Cardiac fibroblast (primary cell): ENCODE results near the gene SBK1.

Experiments used
- DNase-seq, 2 donors: peaks; one replicate each; pipeline versions ENCODE4 v3.0.0 to v3.0.0-alpha.2; 2010; ENCODE audit warnings: low read depth in 2 of 2
- H3K4me3 ChIP-seq, 2 donors: replicated peaks in 1 of 2; 1 replicate in 1 of 2; 2 replicates in 1 of 2; pipeline ENCODE4 v1.5.1; 2011; ENCODE audit warnings: low read depth in 2 of 2, low read length in 2 of 2, mild to moderate bottlenecking in 2 of 2, moderate library complexity in 1 of 2
- TF ChIP-seq, protein P1 (sequence below): IDR thresholded peaks from one replicate; pipeline ENCODE4 v1.5.1; 2011; ENCODE audit warnings: low read depth, mild to moderate bottlenecking, low read length, inconsistent platforms

Gene SBK1

DNA sequence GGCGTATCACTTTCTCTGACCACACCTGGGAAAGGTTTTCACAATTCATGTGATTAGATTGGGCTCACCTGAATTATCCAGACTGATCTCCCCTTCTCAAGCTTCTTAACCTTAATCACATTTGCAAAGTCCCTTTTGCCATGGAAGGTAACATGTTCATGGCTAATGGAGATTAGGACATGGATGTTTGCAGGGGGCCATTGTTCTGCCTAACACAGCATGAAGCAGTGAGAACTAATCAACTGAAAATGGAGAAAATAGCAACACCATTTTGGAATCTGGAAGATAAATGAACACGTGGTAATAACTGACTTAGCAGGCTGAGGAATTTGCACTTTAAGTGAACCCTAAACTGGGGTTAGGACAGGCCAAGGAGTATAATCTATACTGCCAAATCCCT, 25.0 kb upstream of the SBK1 start:
- DNase-seq = no peak
- TF ChIP-seq, protein P1, sequence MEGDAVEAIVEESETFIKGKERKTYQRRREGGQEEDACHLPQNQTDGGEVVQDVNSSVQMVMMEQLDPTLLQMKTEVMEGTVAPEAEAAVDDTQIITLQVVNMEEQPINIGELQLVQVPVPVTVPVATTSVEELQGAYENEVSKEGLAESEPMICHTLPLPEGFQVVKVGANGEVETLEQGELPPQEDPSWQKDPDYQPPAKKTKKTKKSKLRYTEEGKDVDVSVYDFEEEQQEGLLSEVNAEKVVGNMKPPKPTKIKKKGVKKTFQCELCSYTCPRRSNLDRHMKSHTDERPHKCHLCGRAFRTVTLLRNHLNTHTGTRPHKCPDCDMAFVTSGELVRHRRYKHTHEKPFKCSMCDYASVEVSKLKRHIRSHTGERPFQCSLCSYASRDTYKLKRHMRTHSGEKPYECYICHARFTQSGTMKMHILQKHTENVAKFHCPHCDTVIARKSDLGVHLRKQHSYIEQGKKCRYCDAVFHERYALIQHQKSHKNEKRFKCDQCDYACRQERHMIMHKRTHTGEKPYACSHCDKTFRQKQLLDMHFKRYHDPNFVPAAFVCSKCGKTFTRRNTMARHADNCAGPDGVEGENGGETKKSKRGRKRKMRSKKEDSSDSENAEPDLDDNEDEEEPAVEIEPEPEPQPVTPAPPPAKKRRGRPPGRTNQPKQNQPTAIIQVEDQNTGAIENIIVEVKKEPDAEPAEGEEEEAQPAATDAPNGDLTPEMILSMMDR = no peak
- no peak overlapping the region for H3K4me3 ChIP-seq

DNA sequence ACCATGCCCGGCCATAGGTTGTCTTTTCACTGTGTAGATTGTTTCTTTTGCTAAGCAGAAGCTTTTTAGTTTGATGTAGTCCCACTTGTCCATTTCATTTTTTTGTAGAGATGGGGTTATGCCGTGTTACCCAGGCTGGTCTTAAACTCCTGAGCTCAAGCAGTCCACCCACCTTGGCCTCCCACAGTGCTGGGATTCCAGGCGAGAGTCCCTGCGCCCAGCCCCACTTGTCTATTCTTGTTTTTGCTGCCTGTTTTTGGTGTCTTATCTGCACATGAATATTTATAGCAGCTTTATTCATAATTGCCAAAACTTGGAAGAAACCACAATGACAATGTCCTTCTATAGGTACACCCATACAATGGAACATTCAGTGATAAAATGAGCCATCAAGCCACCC, 18.8 kb upstream of the SBK1 start:
- TF ChIP-seq, protein P1 = no peak
- H3K4me3 ChIP-seq = no peak overlapping the region
- DNase-seq = no peak

DNA sequence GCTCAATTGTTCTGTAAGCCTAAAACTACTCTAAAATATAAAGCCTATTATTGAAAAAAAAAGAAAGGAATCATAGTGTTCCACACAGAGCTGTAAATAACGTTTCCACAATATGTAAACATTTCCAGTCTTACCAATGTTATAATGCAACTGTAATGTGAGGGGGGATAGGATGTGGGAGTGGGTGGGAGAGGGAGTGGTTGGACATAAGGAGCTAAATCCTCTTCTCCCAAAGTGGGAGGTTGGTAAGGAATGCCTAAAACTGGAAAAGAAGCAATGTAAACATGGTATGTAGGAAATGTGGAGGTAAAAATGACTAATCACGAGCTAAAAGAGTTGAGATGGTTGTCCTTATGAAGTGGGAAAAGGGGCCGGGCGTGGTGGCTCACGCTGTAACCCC, 17.6 kb upstream of the SBK1 start:
- H3K4me3 ChIP-seq = no peak overlapping the region
- TF ChIP-seq, protein P1 = no peak
- no peak for DNase-seq

DNA sequence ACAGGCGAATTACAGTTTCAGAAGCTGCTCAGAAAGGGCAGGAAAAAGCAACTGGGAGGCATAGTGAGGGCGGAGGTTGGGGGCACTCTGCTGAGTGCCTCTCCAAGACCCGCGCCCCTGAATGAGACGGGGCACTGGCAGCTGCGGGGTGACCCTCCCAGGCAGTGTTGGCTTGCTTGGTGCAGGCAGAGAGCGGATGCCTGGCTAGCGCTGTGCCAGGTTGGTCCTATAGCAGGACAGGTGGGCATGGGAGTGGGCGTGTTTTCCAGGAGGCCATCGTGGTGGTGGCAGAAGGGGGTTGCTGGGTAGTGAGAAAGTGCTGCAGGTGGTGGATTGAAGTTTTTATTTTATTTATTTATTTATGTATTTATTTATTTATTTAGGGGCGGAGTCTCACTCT, 16.0 kb upstream of the SBK1 start:
- no peak overlapping the region for H3K4me3 ChIP-seq
- no peak for DNase-seq
- TF ChIP-seq, protein P1 = no peak

DNA sequence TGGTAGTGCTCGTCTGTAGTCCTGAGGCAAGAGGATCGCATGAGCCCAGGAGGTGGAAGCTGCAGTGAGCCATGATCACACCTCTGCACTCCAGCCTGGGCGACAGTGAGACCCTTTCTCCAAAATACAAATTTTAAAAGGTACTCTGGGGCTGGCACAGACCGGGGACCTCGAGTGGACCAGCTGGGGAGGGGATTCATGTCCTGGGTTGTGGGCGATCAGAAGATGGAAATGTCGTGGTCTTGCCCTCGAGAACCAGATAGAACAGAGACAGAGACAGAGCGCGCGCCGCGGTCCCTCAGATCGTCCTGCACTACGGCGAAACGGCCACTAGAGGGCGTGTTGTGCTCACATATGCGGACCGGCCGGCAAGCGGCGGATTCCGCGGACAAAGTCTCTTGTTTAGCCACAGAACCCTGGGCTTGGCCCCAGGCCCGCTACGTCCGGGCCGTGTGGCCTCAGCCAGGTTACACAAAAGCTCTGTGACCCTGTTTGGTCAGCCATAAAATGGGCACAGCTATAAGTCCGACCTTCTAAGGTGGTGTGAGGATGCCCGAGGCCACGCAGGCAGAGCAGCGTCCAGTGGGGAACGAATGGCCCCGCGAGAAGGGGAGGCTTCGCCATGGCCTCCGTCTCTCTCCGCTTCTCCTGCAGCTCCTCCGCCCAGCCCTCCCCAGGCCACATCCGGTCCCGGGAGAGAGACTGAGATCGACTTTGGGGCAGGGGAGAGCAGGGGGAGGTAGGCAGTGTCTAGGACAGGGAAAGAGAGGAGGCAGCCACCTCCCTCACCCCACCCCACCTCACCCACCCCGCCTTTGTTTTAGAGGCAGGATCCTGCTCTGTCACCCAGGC, 14.6 kb upstream of the SBK1 start:
- TF ChIP-seq, protein P1 = peak; percentile 85

DNA sequence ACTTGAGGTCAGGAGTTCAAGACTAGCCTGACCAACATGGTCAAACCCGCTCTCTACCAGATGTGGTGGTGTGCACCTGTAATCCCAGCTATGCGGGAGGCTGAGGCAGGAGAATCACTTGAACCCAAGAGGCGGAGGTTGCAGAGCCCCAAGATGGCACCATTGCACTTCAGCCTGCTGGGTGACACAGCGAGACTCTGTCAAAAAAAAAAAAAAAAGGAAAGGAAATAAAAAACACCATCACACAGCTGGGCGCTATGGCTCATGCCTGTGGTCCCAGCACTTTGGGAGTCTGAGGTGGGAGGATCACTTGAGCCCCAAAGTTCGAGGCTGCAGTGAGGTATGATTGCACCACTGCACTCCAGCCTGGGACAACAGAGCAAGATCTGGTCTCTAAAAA, 13.3 kb upstream of the SBK1 start:
- TF ChIP-seq, protein P1 = no peak
- no peak overlapping the region for H3K4me3 ChIP-seq
- no peak for DNase-seq

More for the DNA sequence above, 14.6 kb upstream of the SBK1 start:
- peak overlapping the region; percentile 42 for H3K4me3 ChIP-seq
- peak; percentile 79 to 81 for DNase-seq
